GM18951 (cell line): ENCODE results near the gene RBP2.
"Not testable (repeated sequence)": the region's sequence is repeated elsewhere in the genome, so short reads cannot be mapped to it uniquely, and the experiment has no call there.

ENCODE experiments used
- POLR2A ChIP-seq: IDR thresholded peaks from 4 replicates; pipeline ENCODE4 v1.6.1; 2011; ENCODE audit warnings: mild to moderate bottlenecking; ENCODE audit not compliant: insufficient read length, insufficient read depth; ENCODE audit errors: extremely low read depth
- in situ Hi-C: fragments of 300-500 bp; cut with MboI; formaldehyde crosslinking; loops from one replicate; pipeline ENCODE4 v1.12.0; 2022; ENCODE audit warnings: low sequenced_read_pairs, mixed read lengths, inconsistent platforms; ENCODE audit not compliant: unreplicated experiment

Gene RBP2

GRCh38 chr3:139421460-139421859 lies 54.9 kb downstream of the RBP2 start:
- no peak for TF ChIP-seq POLR2A
- in situ Hi-C loops: no loop called here

GRCh38 chr3:139421040-139421439 lies 55.3 kb downstream of the RBP2 start:
- in situ Hi-C loops: no loop called here
- no peak for TF ChIP-seq POLR2A

GRCh38 chr3:139418144-139418543 lies 58.2 kb downstream of the RBP2 start:
- no peak for TF ChIP-seq POLR2A
- in situ Hi-C loops: no loop called here

GRCh38 chr3:139416275-139416674 lies 60.0 kb downstream of the RBP2 start:
- in situ Hi-C loops: no loop called here
- no peak for TF ChIP-seq POLR2A

- TF ChIP-seq POLR2A: no peak
- in situ Hi-C loops: no loop called here
These were observed 61.6 kb downstream of the RBP2 start for GRCh38 chr3:139414608-139415224.

GRCh38 chr3:139412891-139413290 lies 63.4 kb downstream of the RBP2 start:
- in situ Hi-C loops: not testable (repeated sequence)
